Neural progenitor cell (in vitro differentiated cells): ENCODE results near the gene MATK. TPM values are rescaled to one million over a fixed set of nuclear protein-coding genes. Genes with fewer than 3 reads are reported as not detected.

ENCODE experiments used
- DNase-seq: peaks from one replicate; pipeline ENCODE4 v3.0.0-alpha.2; 2016; ENCODE audit warnings: low spot score
- H2AFZ ChIP-seq: fragments of 200-600 bp; sonication (generic); replicated peaks from 2 replicates; pipeline ENCODE4 v1.6.1; 2016; ENCODE audit warnings: antibody characterized with exemption
- H3F3A ChIP-seq: fragments of 200-600 bp; sonication (generic); 2 replicates; pipeline ENCODE4 v1.6.1; 2016; ENCODE audit warnings: antibody characterized with exemption, low read depth
- H3K27ac ChIP-seq: fragments of 200-600 bp; sonication (generic); 2 replicates; pipeline ENCODE4 v1.5.1; 2016; ENCODE audit warnings: mild to moderate bottlenecking
- H3K27me3 ChIP-seq: fragments of 200-600 bp; sonication (generic); 2 replicates; pipeline ENCODE4 v1.6.1; 2016; ENCODE audit warnings: mild to moderate bottlenecking, moderate library complexity
- H3K36me3 ChIP-seq: fragments of 200-600 bp; sonication (generic); 2 replicates; pipeline ENCODE4 v1.5.1; 2016
- H3K4me1 ChIP-seq: fragments of 200-600 bp; sonication (generic); 2 replicates; pipeline ENCODE4 v1.6.1; 2016; ENCODE audit warnings: mixed run types
- H3K4me2 ChIP-seq: fragments of 200-600 bp; sonication (generic); 2 replicates; pipeline ENCODE4 v1.6.1; 2016
- H3K4me3 ChIP-seq: fragments of 200-600 bp; sonication (generic); 2 replicates; pipeline ENCODE4 v1.5.1; 2016
- H3K79me2 ChIP-seq: fragments of 200-600 bp; sonication (generic); 2 replicates; pipeline ENCODE4 v1.6.1; 2016; ENCODE audit warnings: low read depth
- H3K9ac ChIP-seq: fragments of 200-600 bp; sonication (generic); 2 replicates; pipeline ENCODE4 v1.6.1; 2016
- H3K9me3 ChIP-seq: fragments of 200-600 bp; sonication (generic); 2 replicates; pipeline ENCODE4 v1.5.1; 2016; ENCODE audit warnings: low read depth
- H4K20me1 ChIP-seq: fragments of 200-600 bp; sonication (generic); 2 replicates; pipeline ENCODE4 v1.6.1; 2016; ENCODE audit warnings: low read depth
- H3K27ac Mint-ChIP-seq: 3 replicates; pipeline ENCODE4 v1.8.0; 2021; ENCODE audit warnings: mixed read lengths
- H3K27me3 Mint-ChIP-seq: 2 replicates; pipeline ENCODE4 v1.8.0; 2022; ENCODE audit warnings: low read depth, mild to moderate bottlenecking, inconsistent platforms, moderate library complexity, mixed read lengths; ENCODE audit not compliant: insufficient read depth
- H3K36me3 Mint-ChIP-seq: 3 replicates; pipeline ENCODE4 v1.8.0; 2021; ENCODE audit warnings: mixed read lengths
- H3K4me1 Mint-ChIP-seq: 3 replicates; pipeline ENCODE4 v1.8.0; 2021; ENCODE audit warnings: mixed read lengths
- H3K4me3 Mint-ChIP-seq: 3 replicates; pipeline ENCODE4 v1.8.0; 2021; ENCODE audit warnings: mild to moderate bottlenecking, moderate library complexity, mixed read lengths
- H3K9me3 Mint-ChIP-seq: 3 replicates; pipeline ENCODE4 v1.8.0; 2020; ENCODE audit warnings: mixed read lengths
- CTCF ChIP-seq: fragments of 200-600 bp; sonication (generic); IDR thresholded peaks from 2 replicates; pipeline ENCODE4 v1.5.1; 2017; ENCODE audit warnings: antibody characterized with exemption, mild to moderate bottlenecking
- EZH2 ChIP-seq: fragments of 200-600 bp; sonication (generic); IDR thresholded peaks from 2 replicates; pipeline ENCODE4 v1.6.1; 2017; ENCODE audit warnings: antibody characterized with exemption, mild to moderate bottlenecking, moderate library complexity
- EZH2phosphoT487 ChIP-seq: fragments of 200-600 bp; sonication (generic); IDR thresholded peaks from 2 replicates; pipeline ENCODE4 v1.6.1; 2017; ENCODE audit warnings: antibody characterized with exemption
- total RNA-seq: library from RNA; depleted of rRNA; stranded (reverse); fragments of >200 nt; gene quantifications from 2 replicates; pipeline ENCODE4 v1.2.3, GENCODE V29; 2015; ENCODE audit warnings: low replicate concordance

Gene MATK
- total RNA-seq, 1 donor from 2014 or later: 2.4 TPM

- no peaks in the 10 kb centered on the region for H3K79me2 ChIP-seq
- H3K4me1 ChIP-seq: peaks cover 14% of the 10 kb centered on the region
- no peaks in the 10 kb centered on the region for H3K27me3 ChIP-seq
- peaks cover 4% of the 10 kb centered on the region for H3F3A ChIP-seq
- peaks cover 7% of the 10 kb centered on the region for H3K27me3 Mint-ChIP-seq
- peak within 1 kb of the TSS; percentile 22 for H3K4me3 Mint-ChIP-seq
- no peak within 1 kb of the TSS for H3K9ac ChIP-seq
- DNase-seq: no peak
- H3K36me3 Mint-ChIP-seq: peaks cover 2% of the 10 kb centered on the region
- H3K4me3 ChIP-seq: no peak within 1 kb of the TSS
- H3K36me3 ChIP-seq: no peaks in the 10 kb centered on the region
- no peaks in the 10 kb centered on the region for H3K9me3 ChIP-seq
- H3K4me2 ChIP-seq: no peak within 1 kb of the TSS
- H4K20me1 ChIP-seq: no peaks in the 10 kb centered on the region
- H3K4me1 Mint-ChIP-seq: peaks cover 10% of the 10 kb centered on the region
- TF ChIP-seq EZH2: no peak
- no peak for TF ChIP-seq CTCF
- TF ChIP-seq EZH2phosphoT487: no peak
- H3K9me3 Mint-ChIP-seq: no peaks in the 10 kb centered on the region
- H2AFZ ChIP-seq: no peak within 1 kb of the TSS
- peak within 1 kb of the TSS; percentile 34 for H3K27ac Mint-ChIP-seq
- H3K27ac ChIP-seq: no peak within 1 kb of the TSS
Measured at GRCh38 chr19:3771906-3772455, 14.2 kb downstream of the MATK start, which contains the start of gene RAX2. RAX2 (minus strand) TSS chr19:3772228; CDS start chr19:3771742, 486 bp downstream.

- no peaks in the 10 kb centered on the region for H3K36me3 ChIP-seq
- TF ChIP-seq CTCF (no peak), EZH2 (no peak), EZH2phosphoT487 (no peak)
- no peak overlapping the region for H3K4me2 ChIP-seq
- DNase-seq: no peak
- Mint-ChIP-seq H3K4me1 (peaks cover 10% of the 10 kb centered on the region), H3K4me3 (peak overlapping the region; percentile 22), H3K9me3 (no peaks in the 10 kb centered on the region), H3K36me3 (peaks cover 2% of the 10 kb centered on the region), H3K27me3 (peaks cover 7% of the 10 kb centered on the region), H3K27ac (peak overlapping the region; percentile 27)
- H3K79me2 ChIP-seq: no peaks in the 10 kb centered on the region
- H4K20me1 ChIP-seq: no peaks in the 10 kb centered on the region
- no peak overlapping the region for H2AFZ ChIP-seq
- no peak overlapping the region for H3K9ac ChIP-seq
- H3K4me3 ChIP-seq: no peak overlapping the region
- no peak overlapping the region for H3K27ac ChIP-seq
- no peaks in the 10 kb centered on the region for H3K9me3 ChIP-seq
- peaks cover 4% of the 10 kb centered on the region for H3F3A ChIP-seq
- H3K4me1 ChIP-seq: peaks cover 14% of the 10 kb centered on the region
- no peaks in the 10 kb centered on the region for H3K27me3 ChIP-seq
Measured at GRCh38 chr19:3771000-3771905, 14.9 kb downstream of the MATK start.

DNA sequence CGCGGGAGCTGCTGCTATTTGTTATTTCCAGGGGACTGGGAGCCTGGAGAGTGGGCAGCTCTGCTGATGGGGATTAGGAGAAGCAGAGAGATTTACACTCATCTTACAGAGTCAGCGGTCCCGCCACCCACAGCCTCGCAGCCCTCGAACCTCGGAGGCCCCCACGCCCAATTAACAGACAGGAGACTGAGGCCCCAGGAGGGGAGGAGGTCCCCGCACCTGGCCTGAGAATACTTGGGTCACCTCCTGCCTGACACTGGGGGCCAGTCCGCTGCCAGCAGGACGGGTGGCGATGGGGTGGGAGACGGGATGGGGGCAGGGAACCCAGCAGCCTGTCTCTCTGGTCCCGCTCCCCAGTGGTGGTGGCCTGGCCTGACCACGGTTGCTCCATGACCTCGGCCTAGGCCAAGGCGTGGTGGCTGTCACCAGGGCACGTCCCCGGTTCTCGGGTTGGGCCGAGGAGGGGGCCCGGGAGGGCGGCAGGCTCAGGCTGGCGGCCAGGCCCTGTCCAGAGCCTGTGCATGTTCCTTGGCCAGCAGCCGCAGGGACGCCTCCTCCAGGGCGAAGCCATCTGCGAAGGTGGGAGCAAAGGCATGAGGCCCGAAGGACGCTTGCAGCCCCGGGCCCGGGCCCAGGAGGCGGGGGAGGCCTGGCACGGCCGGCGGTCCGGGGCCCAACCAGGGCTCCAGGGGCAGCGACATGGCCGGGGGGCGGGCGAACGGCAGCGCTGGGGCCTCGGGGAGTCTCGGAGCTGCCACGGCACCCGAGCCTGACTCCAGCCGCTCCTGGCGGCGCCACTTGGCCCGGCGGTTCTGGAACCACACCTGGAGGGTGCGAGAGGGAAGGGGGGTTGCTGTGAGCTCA lies 15.8 kb downstream of the MATK start:
- TF ChIP-seq EZH2phosphoT487 (no peak), CTCF (no peak), EZH2 (no peak)
- Histone ChIP-seq H3F3A (peaks cover 4% of the 10 kb centered on the region), H3K36me3 (no peaks in the 10 kb centered on the region), H3K27me3 (no peaks in the 10 kb centered on the region), H3K9me3 (no peaks in the 10 kb centered on the region), H4K20me1 (no peaks in the 10 kb centered on the region), H3K4me2 (no peak overlapping the region), H3K27ac (no peak overlapping the region), H2AFZ (no peak overlapping the region), H3K79me2 (no peaks in the 10 kb centered on the region), H3K9ac (no peak overlapping the region), H3K4me1 (peaks cover 14% of the 10 kb centered on the region), H3K4me3 (no peak overlapping the region)
- Mint-ChIP-seq H3K4me3 (no peak overlapping the region), H3K27ac (no peak overlapping the region), H3K36me3 (peaks cover 2% of the 10 kb centered on the region), H3K4me1 (peaks cover 10% of the 10 kb centered on the region), H3K9me3 (no peaks in the 10 kb centered on the region), H3K27me3 (peaks cover 7% of the 10 kb centered on the region)
- DNase-seq: no peak
